Fibroblast of lung (primary cell): ENCODE data around the gene MEG3. TPM values are rescaled to one million over a fixed set of nuclear protein-coding genes. Genes with fewer than 3 reads are reported as not detected.
"Not testable (repeated sequence)": the region's sequence is repeated elsewhere in the genome, so short reads cannot be mapped to it uniquely, and the experiment has no call there.

ENCODE experiments used
- DNase-seq, 2 donors: peaks; one replicate each; pipeline versions ENCODE4 v3.0.0 to v3.0.0-alpha.2; 2010; ENCODE audit warnings: low read depth in 2 of 2
- H2AFZ ChIP-seq: 2 replicates; pipeline ENCODE4 v1.5.1; 2012; ENCODE audit warnings: low read length, control low read depth, inconsistent platforms
- H3K27ac ChIP-seq: 2 replicates; pipeline ENCODE4 v1.5.1; 2011; ENCODE audit warnings: low read length, control low read depth; ENCODE audit not compliant: insufficient read depth
- H3K27me3 ChIP-seq: 2 replicates; pipeline ENCODE4 v1.5.1; 2011; ENCODE audit warnings: mild to moderate bottlenecking, low read length; ENCODE audit not compliant: control insufficient read depth, insufficient read depth
- H3K36me3 ChIP-seq: 2 replicates; pipeline ENCODE4 v1.5.1; 2011; ENCODE audit warnings: low read length; ENCODE audit not compliant: control insufficient read depth, insufficient read depth
- H3K4me1 ChIP-seq: 2 replicates; pipeline ENCODE4 v1.5.1; 2011; ENCODE audit warnings: low read length; ENCODE audit not compliant: control insufficient read depth, insufficient read depth; ENCODE audit errors: extremely low read depth
- H3K4me2 ChIP-seq: 2 replicates; pipeline ENCODE4 v1.5.1; 2011; ENCODE audit warnings: low read length, control low read depth; ENCODE audit not compliant: insufficient read depth; ENCODE audit errors: extremely low read depth
- H3K4me3 ChIP-seq, 4 experiments: fragments of 200-600 bp in 1 of 4; sonication (generic) in 1 of 4; replicated peaks in 1 of 4; 2 replicates each; pipeline ENCODE4 v1.5.1; 2011 to 2016; ENCODE audit warnings: low read length in 4 of 4, low read depth in 3 of 4, mild to moderate bottlenecking in 3 of 4, control low read depth in 2 of 4, inconsistent platforms in 1 of 4, mixed read lengths in 1 of 4; ENCODE audit not compliant: insufficient read depth in 1 of 4; ENCODE audit errors: control extremely low read depth in 1 of 4
- H3K79me2 ChIP-seq: 2 replicates; pipeline ENCODE4 v1.5.1; 2012; ENCODE audit warnings: mild to moderate bottlenecking, low read length, inconsistent platforms; ENCODE audit not compliant: control insufficient read depth, insufficient read depth
- H3K9ac ChIP-seq: 2 replicates; pipeline ENCODE4 v1.5.1; 2011; ENCODE audit warnings: mild to moderate bottlenecking, low read length, control low read depth; ENCODE audit not compliant: insufficient read depth
- H3K9me3 ChIP-seq: 2 replicates; pipeline ENCODE4 v1.5.1; 2012; ENCODE audit warnings: low read depth, low read length; ENCODE audit not compliant: control insufficient read depth, insufficient read depth
- H4K20me1 ChIP-seq: 2 replicates; pipeline ENCODE4 v1.5.1; 2011; ENCODE audit warnings: low read length; ENCODE audit not compliant: control insufficient read depth, insufficient read depth; ENCODE audit errors: extremely low read depth
- EZH2 ChIP-seq: IDR thresholded peaks from 2 replicates; pipeline ENCODE4 v1.5.1; 2012; ENCODE audit warnings: low read length, control low read depth, mild to moderate bottlenecking; ENCODE audit errors: missing control alignments
- polyA plus RNA-seq, 2 donors: library from polyadenylated mRNA; depleted of rRNA in 1 of 2; stranded (reverse) in 1 of 2; unstranded in 1 of 2; fragments of >200 nt; gene quantifications; 2 replicates each; pipeline ENCODE4 v1.2.1, GENCODE V29; 2011 to 2012; ENCODE audit warnings: missing spikeins in 1 of 2
- total RNA-seq: library from RNA; depleted of rRNA; stranded (reverse); fragments of >200 nt; gene quantifications from 2 replicates; pipeline ENCODE4 v1.2.1, GENCODE V29; 2014
- TF ChIP-seq, protein P1 (sequence below), 2 donors: IDR thresholded peaks in 1 of 2; conservative IDR thresholded peaks in 1 of 2; 1 replicate in 1 of 2; 2 replicates in 1 of 2; pipeline ENCODE4 v1.5.1; 2011 to 2012; ENCODE audit warnings: low read length in 2 of 2, control low read depth in 1 of 2, inconsistent platforms in 1 of 2, low read depth in 1 of 2, mild to moderate bottlenecking in 1 of 2

MEG3 gene
- total and polyA plus RNA-seq, 2 donors (not counting 1 experiment from before 2014, with no cell fraction given) = 104 to 182 TPM

DNA sequence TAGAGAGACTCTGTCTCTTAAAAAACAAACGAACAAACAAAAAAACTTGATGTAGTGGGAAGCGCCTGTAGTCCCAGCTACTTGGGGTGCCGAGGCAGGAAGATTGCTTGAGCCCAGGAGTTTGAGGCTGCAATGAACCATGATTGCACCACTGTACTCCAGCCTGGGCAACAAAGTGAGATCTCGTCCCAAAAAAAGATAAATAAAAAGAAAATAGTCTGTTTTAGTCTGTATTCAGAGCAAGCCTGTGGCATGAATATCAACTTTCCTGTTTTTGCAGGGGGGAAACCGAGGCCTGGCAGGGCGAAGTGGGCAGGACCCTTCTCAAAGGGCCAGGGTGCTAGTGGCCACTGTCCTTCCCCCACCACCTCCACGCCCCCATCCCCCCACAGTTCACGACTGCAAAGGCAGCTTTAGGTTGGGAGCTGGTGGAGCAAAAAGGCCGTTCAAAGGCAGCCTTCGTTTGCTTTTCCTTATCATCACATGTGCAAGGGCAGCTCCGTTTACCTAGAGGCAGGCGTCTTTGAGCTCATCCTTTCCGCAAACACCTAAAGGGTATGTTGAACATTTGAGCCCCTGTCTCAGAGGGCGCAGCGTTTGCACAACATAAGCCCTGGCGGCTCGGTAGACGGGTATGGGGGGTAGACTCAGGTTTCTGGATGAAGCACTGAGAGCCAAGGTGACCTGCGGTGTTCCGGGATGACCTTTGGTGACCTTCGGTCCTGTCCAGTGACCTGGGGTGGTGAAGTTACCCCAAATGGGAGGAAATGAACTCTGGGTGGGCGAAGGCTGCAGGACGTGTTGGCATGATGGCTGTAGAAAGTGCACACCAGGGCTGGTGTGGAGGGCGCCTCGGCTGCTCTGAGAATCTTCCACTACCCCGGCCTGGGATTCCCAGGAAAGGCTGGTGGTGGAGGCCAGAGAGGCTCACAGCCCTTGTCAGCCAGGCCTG lies 8.7 kb upstream of the MEG3 start:
- TF ChIP-seq, protein P1, sequence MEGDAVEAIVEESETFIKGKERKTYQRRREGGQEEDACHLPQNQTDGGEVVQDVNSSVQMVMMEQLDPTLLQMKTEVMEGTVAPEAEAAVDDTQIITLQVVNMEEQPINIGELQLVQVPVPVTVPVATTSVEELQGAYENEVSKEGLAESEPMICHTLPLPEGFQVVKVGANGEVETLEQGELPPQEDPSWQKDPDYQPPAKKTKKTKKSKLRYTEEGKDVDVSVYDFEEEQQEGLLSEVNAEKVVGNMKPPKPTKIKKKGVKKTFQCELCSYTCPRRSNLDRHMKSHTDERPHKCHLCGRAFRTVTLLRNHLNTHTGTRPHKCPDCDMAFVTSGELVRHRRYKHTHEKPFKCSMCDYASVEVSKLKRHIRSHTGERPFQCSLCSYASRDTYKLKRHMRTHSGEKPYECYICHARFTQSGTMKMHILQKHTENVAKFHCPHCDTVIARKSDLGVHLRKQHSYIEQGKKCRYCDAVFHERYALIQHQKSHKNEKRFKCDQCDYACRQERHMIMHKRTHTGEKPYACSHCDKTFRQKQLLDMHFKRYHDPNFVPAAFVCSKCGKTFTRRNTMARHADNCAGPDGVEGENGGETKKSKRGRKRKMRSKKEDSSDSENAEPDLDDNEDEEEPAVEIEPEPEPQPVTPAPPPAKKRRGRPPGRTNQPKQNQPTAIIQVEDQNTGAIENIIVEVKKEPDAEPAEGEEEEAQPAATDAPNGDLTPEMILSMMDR (conservative IDR thresholded peaks at IDR 0.05 in 1 of 2, IDR thresholded peaks at IDR 0.05 in 1 of 2; ENCODE audit: low read depth in 1 of 2, low read length in 2 of 2) = no peak
- no peak for TF ChIP-seq EZH2
- no peak for DNase-seq
- Histone ChIP-seq H3K79me2 (no peaks in the 10 kb centered on the region), H3K27ac (no peak overlapping the region), H3K9ac (no peak overlapping the region), H3K4me2 (no peak overlapping the region), H3K36me3 (no peaks in the 10 kb centered on the region), H3K27me3 (no peaks in the 10 kb centered on the region), H3K4me1 (no peaks in the 10 kb centered on the region), H3K9me3 (no peaks in the 10 kb centered on the region), H2AFZ (no peak overlapping the region), H3K4me3 (no peak overlapping the region), H4K20me1 (no peaks in the 10 kb centered on the region)

GRCh38 chr14:100818221-100818699 lies 7.7 kb upstream of the MEG3 start:
- no peaks in the 10 kb centered on the region for H3K4me1 ChIP-seq
- no peaks in the 10 kb centered on the region for H3K79me2 ChIP-seq
- no peaks in the 10 kb centered on the region for H4K20me1 ChIP-seq
- H2AFZ ChIP-seq = no peak overlapping the region
- DNase-seq = no peak
- no peak overlapping the region for H3K27ac ChIP-seq
- H3K9me3 ChIP-seq = no peaks in the 10 kb centered on the region
- no peak overlapping the region for H3K9ac ChIP-seq
- TF ChIP-seq, protein P1 (conservative IDR thresholded peaks at IDR 0.05 in 1 of 2, IDR thresholded peaks at IDR 0.05 in 1 of 2; ENCODE audit: low read depth in 1 of 2, low read length in 2 of 2) = no peak
- TF ChIP-seq EZH2 = no peak
- no peak overlapping the region for H3K4me2 ChIP-seq
- no peak overlapping the region for H3K4me3 ChIP-seq
- no peaks in the 10 kb centered on the region for H3K36me3 ChIP-seq
- H3K27me3 ChIP-seq = no peaks in the 10 kb centered on the region

DNA sequence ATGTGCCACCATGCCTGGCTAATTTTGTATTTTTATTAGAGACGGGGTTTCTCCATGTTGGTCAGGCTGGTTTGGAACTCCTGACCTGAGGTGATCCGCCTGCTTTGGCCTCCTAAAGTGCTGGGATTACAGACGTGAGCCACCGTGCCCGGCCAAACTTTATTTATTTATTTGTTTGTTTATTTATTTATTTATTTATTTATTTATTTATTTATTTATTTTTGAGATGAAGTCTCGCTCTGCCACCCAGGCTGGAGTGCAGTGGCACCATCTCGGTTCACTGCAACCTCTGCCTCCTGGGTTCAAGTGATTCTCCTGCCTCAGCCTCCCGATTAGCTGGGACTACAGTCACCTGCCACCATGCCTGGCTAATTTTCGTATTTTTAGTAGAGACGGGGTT lies 7.0 kb upstream of the MEG3 start:
- not testable (repeated sequence) for H2AFZ ChIP-seq, H3K9me3 ChIP-seq, H3K9ac ChIP-seq, H3K4me2 ChIP-seq, H3K4me3 ChIP-seq, H3K27ac ChIP-seq, H4K20me1 ChIP-seq, H3K27me3 ChIP-seq, H3K36me3 ChIP-seq, DNase-seq, H3K79me2 ChIP-seq, H3K4me1 ChIP-seq
